HCEC 1CT (cell line): ENCODE measurements around the gene PLXNB2.

Experiments used
- DNase-seq: peaks from one replicate; pipeline ENCODE4 v3.0.0-alpha.2; 2017

The PLXNB2 gene

GRCh38 chr22:50310949-50311444, 3.6 kb upstream of the PLXNB2 start:
- no peak for DNase-seq

GRCh38 chr22:50310031-50310722, 2.7 kb upstream of the PLXNB2 start:
- DNase-seq = no peak

GRCh38 chr22:50309601-50309991, 2.1 kb upstream of the PLXNB2 start:
- DNase-seq = no peak

- DNase-seq = no peak
These were observed 1.6 kb upstream of the PLXNB2 start for GRCh38 chr22:50308986-50309600.

- no peak for DNase-seq
These were observed 1.1 kb upstream of the PLXNB2 start for GRCh38 chr22:50308597-50308935.

GRCh38 chr22:50307890-50308596, 597 bp upstream of the PLXNB2 start:
- DNase-seq = no peak

- DNase-seq = peak; percentile 86
These were observed 1.4 kb downstream of the PLXNB2 start for GRCh38 chr22:50305923-50306566.

- no peak for DNase-seq
These were observed 2.0 kb downstream of the PLXNB2 start for GRCh38 chr22:50305393-50305922.

- DNase-seq = no peak
These were observed 2.7 kb downstream of the PLXNB2 start for GRCh38 chr22:50304528-50305392.

- no peak for DNase-seq
These were observed 3.5 kb downstream of the PLXNB2 start for GRCh38 chr22:50303848-50304527.

GRCh38 chr22:50303515-50303847, 4.0 kb downstream of the PLXNB2 start:
- DNase-seq = no peak

- DNase-seq = no peak
These were observed 4.9 kb downstream of the PLXNB2 start for GRCh38 chr22:50302564-50302963.

GRCh38 chr22:50302041-50302541, 5.4 kb downstream of the PLXNB2 start:
- DNase-seq = no peak

- DNase-seq = no peak
These were observed 5.9 kb downstream of the PLXNB2 start for GRCh38 chr22:50301581-50301991.

- DNase-seq = no peak
These were observed 6.7 kb downstream of the PLXNB2 start for GRCh38 chr22:50300620-50301257.

GRCh38 chr22:50299785-50300619, 7.4 kb downstream of the PLXNB2 start:
- DNase-seq = no peak

- DNase-seq = no peak
These were observed 8.3 kb downstream of the PLXNB2 start for GRCh38 chr22:50298937-50299784.

- no peak for DNase-seq
These were observed 9.2 kb downstream of the PLXNB2 start for GRCh38 chr22:50298266-50298637.
